ENCODE measurements around the gene EHD2.

DNA sequence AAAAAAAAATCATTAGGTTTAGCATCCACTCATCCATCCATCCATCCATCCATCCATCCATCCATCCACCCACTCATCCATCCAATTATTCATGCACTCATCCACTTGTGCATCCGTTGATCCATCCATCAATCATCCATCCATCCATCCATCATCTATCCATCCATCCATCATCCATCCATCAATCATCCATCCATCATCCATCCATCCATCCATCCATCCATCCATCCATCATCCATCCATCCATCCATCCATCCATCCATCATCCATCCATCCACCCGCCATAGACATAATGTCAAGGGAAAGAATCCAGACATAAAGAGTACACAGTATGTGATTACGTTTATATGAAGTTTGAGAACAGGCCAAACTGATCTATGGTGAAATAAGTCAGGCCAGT, 56.3 kb downstream of the EHD2 start:
- TF ChIP-seq, protein P1, sequence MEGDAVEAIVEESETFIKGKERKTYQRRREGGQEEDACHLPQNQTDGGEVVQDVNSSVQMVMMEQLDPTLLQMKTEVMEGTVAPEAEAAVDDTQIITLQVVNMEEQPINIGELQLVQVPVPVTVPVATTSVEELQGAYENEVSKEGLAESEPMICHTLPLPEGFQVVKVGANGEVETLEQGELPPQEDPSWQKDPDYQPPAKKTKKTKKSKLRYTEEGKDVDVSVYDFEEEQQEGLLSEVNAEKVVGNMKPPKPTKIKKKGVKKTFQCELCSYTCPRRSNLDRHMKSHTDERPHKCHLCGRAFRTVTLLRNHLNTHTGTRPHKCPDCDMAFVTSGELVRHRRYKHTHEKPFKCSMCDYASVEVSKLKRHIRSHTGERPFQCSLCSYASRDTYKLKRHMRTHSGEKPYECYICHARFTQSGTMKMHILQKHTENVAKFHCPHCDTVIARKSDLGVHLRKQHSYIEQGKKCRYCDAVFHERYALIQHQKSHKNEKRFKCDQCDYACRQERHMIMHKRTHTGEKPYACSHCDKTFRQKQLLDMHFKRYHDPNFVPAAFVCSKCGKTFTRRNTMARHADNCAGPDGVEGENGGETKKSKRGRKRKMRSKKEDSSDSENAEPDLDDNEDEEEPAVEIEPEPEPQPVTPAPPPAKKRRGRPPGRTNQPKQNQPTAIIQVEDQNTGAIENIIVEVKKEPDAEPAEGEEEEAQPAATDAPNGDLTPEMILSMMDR (IDR thresholded peaks at IDR 0.05), result no peak
- no peak for TF ChIP-seq POLR2A (IDR thresholded peaks at IDR 0.05)
